Adipose tissue (tissue), 3 donors: ENCODE data around the gene TPRA1. TPM values are rescaled to one million over a fixed set of nuclear protein-coding genes. Genes with fewer than 3 reads are reported as not detected.

Experiments
- H3K27ac ChIP-seq: one replicate; pipeline ENCODE4 v1.5.1; 2013; ENCODE audit warnings: low read depth, low read length
- WGBS, 3 donors: extraction: QIAGEN DNeasy Blood & Tissue Kit; methylation state at CpG; one replicate each; pipeline ENCODE4 v1.1.7; 2013; 5-methylcytosine and 5-hydroxymethylcytosine counted together
- polyA plus RNA-seq, 3 donors: library from polyadenylated mRNA; stranded (reverse); fragments of 200-250 nt; gene quantifications; one replicate each; pipeline ENCODE4 v1.2.3, GENCODE V29; 2013
- donor health status: healthy with polysubstance abuse.
- donor health status: Bipolar disorder and iron deficiency.
- donor health status: healthy.

Gene TPRA1
- polyA plus RNA-seq, 3 donors: 24.7 to 27.0 (median 26.9) TPM

GRCh38 chr3:127574880-127575878 lies 15.4 kb downstream of the TPRA1 start:
- H3K27ac ChIP-seq: no peak overlapping the region
- WGBS, 3 donors: 41 to 44% (median 42%) methylated on average over 45 to 46 of the region's 46 CpGs

- H3K27ac ChIP-seq: no peak overlapping the region
- 64 to 80% (median 75%) methylated on average over 5 of the region's 5 CpGs for WGBS, 3 donors
Observed at GRCh38 chr3:127573912-127574311, 16.6 kb downstream of the TPRA1 start.

- 90 to 97% (median 91%) methylated on average over 13 to 14 of the region's 14 CpGs for WGBS, 3 donors
- no peak overlapping the region for H3K27ac ChIP-seq
Observed at GRCh38 chr3:127573401-127573800, 17.1 kb downstream of the TPRA1 start.

- 86 to 89% (median 88%) methylated on average over 3 of the region's 3 CpGs for WGBS, 3 donors
- H3K27ac ChIP-seq: no peak overlapping the region
Observed at GRCh38 chr3:127572735-127573134, 17.8 kb downstream of the TPRA1 start.

- H3K27ac ChIP-seq: no peak overlapping the region
- 73 to 85% (median 84%) methylated on average over 3 to 6 of the region's 6 CpGs for WGBS, 3 donors
Observed at GRCh38 chr3:127572186-127572585, 18.3 kb downstream of the TPRA1 start.

- H3K27ac ChIP-seq: no peak overlapping the region
- WGBS, 3 donors: 95 to 98% (median 97%) methylated on average over 7 of the region's 7 CpGs
Observed at GRCh38 chr3:127570520-127570919, 20.0 kb downstream of the TPRA1 start.

GRCh38 chr3:127569160-127569559 lies 21.4 kb downstream of the TPRA1 start:
- no peak overlapping the region for H3K27ac ChIP-seq
- WGBS, 3 donors: 85 to 88% (median 88%) methylated on average over 1 of the region's 1 CpG

GRCh38 chr3:127568586-127568985 lies 21.9 kb downstream of the TPRA1 start:
- H3K27ac ChIP-seq: no peak overlapping the region
- 89 to 92% (median 91%) methylated on average over 9 of the region's 9 CpGs for WGBS, 3 donors

GRCh38 chr3:127566833-127567232 lies 23.7 kb downstream of the TPRA1 start:
- no peak overlapping the region for H3K27ac ChIP-seq
- WGBS, 3 donors: 71 to 82% (median 75%) methylated on average over 9 of the region's 9 CpGs

- H3K27ac ChIP-seq: no peak overlapping the region
- WGBS, 3 donors: 64 to 78% (median 71%) methylated on average over 7 of the region's 7 CpGs
Observed at GRCh38 chr3:127565711-127566110, 24.8 kb downstream of the TPRA1 start.

GRCh38 chr3:127560051-127560787 lies 30.3 kb downstream of the TPRA1 start:
- no peak overlapping the region for H3K27ac ChIP-seq
- 53 to 75% (median 55%) methylated on average over 3 of the region's 3 CpGs for WGBS, 3 donors

GRCh38 chr3:127556565-127556964 lies 34.0 kb downstream of the TPRA1 start:
- H3K27ac ChIP-seq: no peak overlapping the region
- WGBS, 3 donors: 60 to 64% (median 62%) methylated on average over 6 of the region's 6 CpGs

GRCh38 chr3:127555108-127555507 lies 35.4 kb downstream of the TPRA1 start:
- WGBS, 3 donors: 63 to 71% (median 71%) methylated on average over 4 of the region's 4 CpGs
- no peak overlapping the region for H3K27ac ChIP-seq

GRCh38 chr3:127552038-127552437 lies 38.5 kb downstream of the TPRA1 start:
- 37 to 62% (median 49%) methylated on average over 1 of the region's 1 CpG for WGBS, 3 donors
- no peak overlapping the region for H3K27ac ChIP-seq

GRCh38 chr3:127551178-127551577 lies 39.4 kb downstream of the TPRA1 start:
- H3K27ac ChIP-seq: no peak overlapping the region
- WGBS, 3 donors: 70 to 91% (median 91%) methylated on average over 7 of the region's 7 CpGs

- H3K27ac ChIP-seq: no peak overlapping the region
- WGBS, 3 donors: 76 to 80% (median 77%) methylated on average over 9 of the region's 9 CpGs
Observed at GRCh38 chr3:127550468-127551157, 39.9 kb downstream of the TPRA1 start.

- H3K27ac ChIP-seq: no peak overlapping the region
- WGBS, 3 donors: 52 to 86% (median 84%) methylated on average over 9 of the region's 9 CpGs
Observed at GRCh38 chr3:127549826-127550467, 40.6 kb downstream of the TPRA1 start.
